ENCODE data around the gene MISP.

- TF ChIP-seq POLR2A (IDR thresholded peaks at IDR 0.05; ENCODE audit: low read length) (no peak), GATA1 (IDR thresholded peaks at IDR 0.05; ENCODE audit: low read depth, low read length) (no peak)
Measured at GRCh38 chr19:780935-781334, 30.0 kb downstream of the MISP start.

Data from erythroblast (primary cell).